Activated gamma-delta T cell treated with anti-CD3 and anti-CD28 coated beads, Interleukin-2, amount 50 U/mL, for 16 hours (primary cell): ENCODE data around the gene BABAM2.

ENCODE experiments used
- DNase-seq: peaks from one replicate; pipeline ENCODE4 v3.0.0-alpha.2; 2020; ENCODE audit warnings: low read depth

Gene BABAM2

GRCh38 chr2:28380219-28380618 lies 489.7 kb downstream of the BABAM2 start:
- no peak for DNase-seq

DNA sequence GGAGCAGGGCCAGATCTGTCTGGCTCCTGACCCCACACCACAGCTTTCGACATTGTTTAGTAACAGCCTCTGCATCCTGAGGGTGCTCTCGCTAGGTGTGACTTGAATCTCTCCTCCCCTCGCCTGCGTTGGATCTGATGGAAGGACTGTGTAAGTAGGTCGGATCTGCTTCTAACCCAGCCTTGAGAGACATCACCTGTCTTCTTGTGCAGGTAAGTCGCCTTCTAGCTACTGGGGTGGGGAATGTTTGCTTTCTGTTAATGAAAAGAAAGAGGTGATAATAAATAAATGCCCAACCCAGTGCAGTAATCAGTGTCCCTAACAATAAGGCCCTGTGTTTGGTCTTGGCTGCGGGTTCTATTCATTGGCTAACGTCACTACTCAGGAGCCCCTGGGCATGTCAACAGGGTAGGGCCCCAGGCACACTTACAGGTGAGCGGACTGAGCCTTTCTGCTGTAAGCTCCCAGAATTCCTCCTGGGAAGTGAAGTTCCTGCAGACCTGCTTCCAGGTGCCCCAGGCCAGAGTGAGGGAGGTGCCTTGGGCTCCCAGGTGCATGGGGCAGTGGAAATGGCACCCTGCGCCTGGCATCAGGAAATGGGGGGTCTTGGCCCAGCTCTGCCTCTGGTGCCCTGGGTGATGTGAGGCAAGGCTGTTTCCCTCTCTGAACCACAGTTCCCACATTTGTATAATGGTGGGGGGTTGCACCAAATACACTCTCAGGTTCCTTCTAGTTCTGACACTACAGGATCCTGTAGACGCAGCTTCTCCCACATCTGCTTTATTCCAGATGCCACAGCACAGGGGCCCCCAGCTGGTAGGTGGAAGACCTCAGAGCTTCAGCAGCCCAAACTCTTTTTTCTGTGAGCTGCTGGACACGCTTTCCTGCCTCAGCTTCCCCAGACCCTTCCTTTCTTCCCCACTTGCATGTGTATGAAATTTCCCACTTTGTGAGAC lies 491.0 kb downstream of the BABAM2 start:
- no peak for DNase-seq

DNA sequence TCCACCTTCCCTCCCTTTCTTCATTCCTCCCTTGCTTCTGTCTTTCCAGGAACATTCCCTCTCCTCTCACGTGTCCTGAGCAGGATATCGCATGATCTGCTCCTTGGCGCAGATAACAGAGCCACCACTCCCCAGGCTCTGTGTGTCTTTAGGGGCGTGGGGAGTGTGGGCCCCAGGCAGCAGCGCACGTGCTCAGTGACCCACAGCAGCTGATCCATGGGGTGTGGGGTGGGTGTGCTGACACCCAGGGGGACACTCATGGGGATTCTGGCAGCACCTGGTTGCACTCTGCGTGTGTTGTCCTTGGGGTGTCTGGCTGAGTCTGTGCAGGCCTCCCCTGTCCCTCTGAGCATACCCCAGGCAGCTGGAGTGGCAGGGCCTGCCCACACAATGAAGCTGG lies 492.2 kb downstream of the BABAM2 start:
- no peak for DNase-seq

GRCh38 chr2:28387082-28387960 lies 496.8 kb downstream of the BABAM2 start:
- no peak for DNase-seq
